CD4-positive, CD25-positive, alpha-beta regulatory T cell (primary cell): ENCODE data around the gene ADORA1. TPM values are rescaled to one million over a fixed set of nuclear protein-coding genes. Genes with fewer than 3 reads are reported as not detected.

ENCODE experiments used
- ATAC-seq, 2 donors: fragments of 150-1000 bp; cut with Tn5 transposase; one replicate each; pipeline ENCODE4 v1.10.0; 2021; ENCODE audit warnings: low read depth in 2 of 2, moderate number of reproducible peaks in 2 of 2, moderate library complexity in 1 of 2
- DNase-seq, 3 donors: peaks; one replicate each; pipeline versions ENCODE4 v3.0.0 to v3.0.0-alpha.2; 2012 to 2022; ENCODE audit warnings: mixed read lengths in 1 of 3
- H3K27ac ChIP-seq: one replicate; pipeline ENCODE4 v1.7.0; 2013; ENCODE audit warnings: mild to moderate bottlenecking, low read length; ENCODE audit not compliant: insufficient read depth, poor library complexity, severe bottlenecking
- H3K27me3 ChIP-seq: one replicate; pipeline ENCODE4 v1.7.0; 2013; ENCODE audit warnings: low read length; ENCODE audit not compliant: control insufficient read depth, insufficient read depth
- H3K36me3 ChIP-seq: one replicate; pipeline ENCODE4 v1.7.0; 2013; ENCODE audit warnings: mild to moderate bottlenecking, low read length, moderate library complexity; ENCODE audit not compliant: control insufficient read depth, insufficient read depth
- H3K4me1 ChIP-seq: 2 replicates; pipeline ENCODE4 v1.7.0; 2013; ENCODE audit warnings: mild to moderate bottlenecking, low read length; ENCODE audit not compliant: insufficient read depth, control insufficient read depth, poor library complexity, severe bottlenecking
- H3K4me3 ChIP-seq: one replicate; pipeline ENCODE4 v1.7.0; 2013; ENCODE audit warnings: low read depth, mild to moderate bottlenecking, low read length, moderate library complexity
- H3K9me3 ChIP-seq, 2 experiments: 1 replicate in 1 of 2; 2 replicates in 1 of 2; pipeline ENCODE4 v1.7.0; 2013; ENCODE audit warnings: low read length in 2 of 2, mild to moderate bottlenecking in 1 of 2, moderate library complexity in 1 of 2; ENCODE audit not compliant: control insufficient read depth in 2 of 2
- H3K27ac Mint-ChIP-seq, 3 donors: one replicate each; pipeline ENCODE4 v1.8.0; 2020 to 2022; ENCODE audit warnings: mild to moderate bottlenecking in 3 of 3, mixed read lengths in 3 of 3, moderate library complexity in 2 of 3
- H3K27me3 Mint-ChIP-seq: one replicate; pipeline ENCODE4 v1.8.0; 2022; ENCODE audit warnings: mild to moderate bottlenecking, mixed read lengths
- H3K36me3 Mint-ChIP-seq: one replicate; pipeline ENCODE4 v1.8.0; 2020; ENCODE audit warnings: mixed read lengths
- H3K4me1 Mint-ChIP-seq, 4 donors: one replicate each; pipeline ENCODE4 v1.8.0; 2020 to 2022; ENCODE audit warnings: mixed read lengths in 4 of 4, mild to moderate bottlenecking in 1 of 4
- H3K4me3 Mint-ChIP-seq, 4 donors: one replicate each; pipeline ENCODE4 v1.8.0; 2020 to 2022; ENCODE audit warnings: mild to moderate bottlenecking in 4 of 4, mixed read lengths in 4 of 4, moderate library complexity in 3 of 4
- H3K9me3 Mint-ChIP-seq, 7 donors: one replicate each; pipeline ENCODE4 v1.8.0; 2020 to 2022; ENCODE audit warnings: mixed read lengths in 7 of 7, mild to moderate bottlenecking in 3 of 7, moderate library complexity in 2 of 7
- polyA plus RNA-seq, 4 donors: library from polyadenylated mRNA; unstranded; fragments of 300-500 nt; fragmentation: Illumina TruSeq; gene quantifications; one replicate each; pipeline ENCODE4 v1.2.3, GENCODE V29; 2021
- total RNA-seq: library from RNA; stranded (reverse); gene quantifications from one replicate; pipeline ENCODE4 v1.2.3, GENCODE V29; 2022

Gene ADORA1
- total and polyA plus RNA-seq, 5 donors from 2014 or later, result not detected

- H3K27ac ChIP-seq, result no peak overlapping the region
- no peak for ATAC-seq
- H3K27me3 ChIP-seq, result no peaks in the 10 kb centered on the region
- DNase-seq, result no peak
- H3K4me3 ChIP-seq, result no peak overlapping the region
- H3K27me3 Mint-ChIP-seq, result peaks cover 15% of the 10 kb centered on the region
- no peak overlapping the region for H3K27ac Mint-ChIP-seq
- H3K36me3 ChIP-seq, result no peaks in the 10 kb centered on the region
- H3K9me3 Mint-ChIP-seq, result peaks cover 0 to 3% (median 0%) of the 10 kb centered on the region in 7 donors
- no peaks in the 10 kb centered on the region for H3K4me1 ChIP-seq
- no peaks in the 10 kb centered on the region for H3K4me1 Mint-ChIP-seq
- H3K36me3 Mint-ChIP-seq, result no peaks in the 10 kb centered on the region
- H3K4me3 Mint-ChIP-seq, result no peak overlapping the region
- H3K9me3 ChIP-seq, result no peaks in the 10 kb centered on the region
Measured at GRCh38 chr1:203083463-203083921, 44.0 kb upstream of the ADORA1 start.

- Histone ChIP-seq H3K27me3 (no peaks in the 10 kb centered on the region), H3K9me3 (no peaks in the 10 kb centered on the region), H3K36me3 (no peaks in the 10 kb centered on the region), H3K4me3 (no peak overlapping the region), H3K4me1 (no peaks in the 10 kb centered on the region), H3K27ac (no peak overlapping the region)
- H3K9me3 Mint-ChIP-seq, result peaks cover 0 to 3% (median 0%) of the 10 kb centered on the region in 7 donors
- no peaks in the 10 kb centered on the region for H3K4me1 Mint-ChIP-seq
- no peak overlapping the region for H3K27ac Mint-ChIP-seq
- DNase-seq, result peak in 1 of 3 donors; percentile 11
- no peaks in the 10 kb centered on the region for H3K36me3 Mint-ChIP-seq
- ATAC-seq, result no peak
- peaks cover 18% of the 10 kb centered on the region for H3K27me3 Mint-ChIP-seq
- no peak overlapping the region for H3K4me3 Mint-ChIP-seq
Measured at GRCh38 chr1:203084588-203085527, 42.7 kb upstream of the ADORA1 start.

GRCh38 chr1:203085528-203086406, 41.8 kb upstream of the ADORA1 start, which contains the start of gene MYOG:
Gene MYOG, minus strand, starts transcription at chr1:203086012. Its CDS starts 51 bp downstream, at chr1:203085961.
- no peak for DNase-seq
- Mint-ChIP-seq H3K27me3 (peaks cover 16% of the 10 kb centered on the region), H3K27ac (no peak within 1 kb of the TSS), H3K9me3 (peaks cover 0 to 5% (median 0%) of the 10 kb centered on the region in 7 donors), H3K4me1 (no peaks in the 10 kb centered on the region), H3K36me3 (no peaks in the 10 kb centered on the region), H3K4me3 (no peak within 1 kb of the TSS)
- H3K36me3 ChIP-seq, result no peaks in the 10 kb centered on the region
- no peak within 1 kb of the TSS for H3K4me3 ChIP-seq
- no peak for ATAC-seq
- no peaks in the 10 kb centered on the region for H3K9me3 ChIP-seq
- no peaks in the 10 kb centered on the region for H3K4me1 ChIP-seq
- no peak within 1 kb of the TSS for H3K27ac ChIP-seq
- H3K27me3 ChIP-seq, result no peaks in the 10 kb centered on the region

GRCh38 chr1:203086992-203087763, 40.3 kb upstream of the ADORA1 start:
- no peaks in the 10 kb centered on the region for H3K4me1 Mint-ChIP-seq
- H3K36me3 Mint-ChIP-seq, result no peaks in the 10 kb centered on the region
- Histone ChIP-seq H3K27me3 (no peaks in the 10 kb centered on the region), H3K36me3 (no peaks in the 10 kb centered on the region), H3K9me3 (no peaks in the 10 kb centered on the region), H3K4me1 (no peaks in the 10 kb centered on the region), H3K4me3 (no peak overlapping the region), H3K27ac (no peak overlapping the region)
- H3K9me3 Mint-ChIP-seq, result peaks cover 0 to 5% (median 0%) of the 10 kb centered on the region in 7 donors
- no peak for ATAC-seq
- DNase-seq, result no peak
- H3K4me3 Mint-ChIP-seq, result no peak overlapping the region
- H3K27me3 Mint-ChIP-seq, result peaks cover 14% of the 10 kb centered on the region
- no peak overlapping the region for H3K27ac Mint-ChIP-seq

GRCh38 chr1:203088441-203088840, 39.1 kb upstream of the ADORA1 start:
- H3K9me3 ChIP-seq, result no peaks in the 10 kb centered on the region
- H3K4me3 Mint-ChIP-seq, result no peak overlapping the region
- H3K27ac ChIP-seq, result no peak overlapping the region

GRCh38 chr1:203089001-203089650, 38.4 kb upstream of the ADORA1 start:
- no peaks in the 10 kb centered on the region for H3K36me3 Mint-ChIP-seq
- no peak for DNase-seq
- Histone ChIP-seq H3K27me3 (no peaks in the 10 kb centered on the region), H3K27ac (no peak overlapping the region), H3K9me3 (no peaks in the 10 kb centered on the region), H3K4me3 (no peak overlapping the region), H3K4me1 (no peaks in the 10 kb centered on the region), H3K36me3 (no peaks in the 10 kb centered on the region)
- H3K4me1 Mint-ChIP-seq, result no peaks in the 10 kb centered on the region
- H3K27me3 Mint-ChIP-seq, result peaks cover 21% of the 10 kb centered on the region
- ATAC-seq, result no peak
- H3K9me3 Mint-ChIP-seq, result peaks cover 0 to 5% (median 0%) of the 10 kb centered on the region in 7 donors
- H3K27ac Mint-ChIP-seq, result peak overlapping the region in 1 of 3 donors; percentile 32
- no peak overlapping the region for H3K4me3 Mint-ChIP-seq

More at GRCh38 chr1:203088441-203088840, 39.1 kb upstream of the ADORA1 start:
- Histone ChIP-seq H3K4me3 (no peak overlapping the region), H3K4me1 (no peaks in the 10 kb centered on the region), H3K36me3 (no peaks in the 10 kb centered on the region), H3K27me3 (no peaks in the 10 kb centered on the region)
- H3K27me3 Mint-ChIP-seq, result peaks cover 22% of the 10 kb centered on the region
- no peak for ATAC-seq
- DNase-seq, result no peak
- no peak overlapping the region for H3K27ac Mint-ChIP-seq
- no peaks in the 10 kb centered on the region for H3K4me1 Mint-ChIP-seq
- H3K36me3 Mint-ChIP-seq, result no peaks in the 10 kb centered on the region
- peaks cover 0 to 5% (median 0%) of the 10 kb centered on the region in 7 donors for H3K9me3 Mint-ChIP-seq
